SU-DHL-6 (cell line): Measurements from ENCODE around the gene TXNRD1.

Source experiments
- H2AFZ ChIP-seq: fragments of 200-600 bp; sonication (generic); 2 replicates; pipeline ENCODE4 v1.6.1; 2014; ENCODE audit warnings: low read depth, mild to moderate bottlenecking, moderate library complexity, mixed read lengths, antibody characterized with exemption, low read length; ENCODE audit not compliant: severe bottlenecking
- H3F3A ChIP-seq: fragments of 200-600 bp; shearing (Covaris generic); 2 replicates; pipeline ENCODE4 v1.6.0; 2016; ENCODE audit warnings: antibody characterized with exemption, mild to moderate bottlenecking; ENCODE audit not compliant: insufficient read depth
- H3K27ac ChIP-seq: fragments of 200-600 bp; sonication (generic); 2 replicates; pipeline ENCODE4 v1.5.1; 2016; ENCODE audit warnings: low read depth, mild to moderate bottlenecking, low read length, moderate library complexity, mixed read lengths
- H3K27me3 ChIP-seq: fragments of 200-600 bp; sonication (generic), shearing (Covaris generic); 2 replicates; pipeline ENCODE4 v1.6.0; 2014; ENCODE audit warnings: mild to moderate bottlenecking, low read length
- H3K36me3 ChIP-seq: fragments of 200-600 bp; sonication (generic); 2 replicates; pipeline ENCODE4 v1.6.1; 2014; ENCODE audit warnings: mild to moderate bottlenecking, low read length, mixed read lengths
- H3K4me2 ChIP-seq: fragments of 300-600, 200-600 bp; shearing (Covaris generic), sonication (generic); 2 replicates; pipeline ENCODE4 v1.6.0; 2014; ENCODE audit warnings: low read length, low read depth, mild to moderate bottlenecking; ENCODE audit not compliant: poor library complexity, severe bottlenecking
- H3K4me3 ChIP-seq: fragments of 200-600 bp; sonication (generic); 2 replicates; pipeline ENCODE4 v1.5.1; 2014; ENCODE audit warnings: antibody characterized with exemption, low read length, mild to moderate bottlenecking, mixed read lengths; ENCODE audit not compliant: insufficient read depth, poor library complexity, severe bottlenecking
- H3K79me2 ChIP-seq: fragments of 200-600 bp; sonication (generic); 2 replicates; pipeline ENCODE4 v1.6.1; 2014; ENCODE audit warnings: mild to moderate bottlenecking, low read length, moderate library complexity; ENCODE audit not compliant: insufficient read depth
- H3K9ac ChIP-seq: fragments of 200-600 bp; sonication (generic); 2 replicates; pipeline ENCODE4 v1.7.0; 2014; ENCODE audit warnings: mild to moderate bottlenecking, low read length
- H3K9me2 ChIP-seq: fragments of 200-600 bp; sonication (generic); replicated peaks from 2 replicates; pipeline ENCODE4 v1.6.1; 2014; ENCODE audit warnings: low read length; ENCODE audit not compliant: insufficient read depth
- H3K9me3 ChIP-seq: fragments of 200-600 bp; sonication (generic); 2 replicates; pipeline ENCODE4 v1.6.1; 2014; ENCODE audit warnings: low read length, mixed read lengths; ENCODE audit not compliant: insufficient read depth
- H4K20me1 ChIP-seq: fragments of 200-600 bp; sonication (generic); 2 replicates; pipeline ENCODE4 v1.6.1; 2014; ENCODE audit warnings: low read depth, mild to moderate bottlenecking, antibody characterized with exemption, low read length, moderate library complexity, mixed read lengths
- EZH2phosphoT487 ChIP-seq: fragments of 200-600 bp; sonication (generic), shearing (Covaris generic); conservative IDR thresholded peaks from 2 replicates; pipeline ENCODE4 v1.6.1; 2018; ENCODE audit warnings: mild to moderate bottlenecking, antibody characterized with exemption, low read length, moderate library complexity, mixed read lengths
- TF ChIP-seq, protein P1 (sequence below): fragments of 200-600 bp; sonication (generic); IDR thresholded peaks from one replicate; pipeline ENCODE4 v1.5.1; 2017; ENCODE audit warnings: antibody characterized with exemption, mild to moderate bottlenecking, low read length, moderate library complexity; ENCODE audit not compliant: insufficient read depth, poor library complexity, severe bottlenecking

The TXNRD1 gene

GRCh38 chr12:104312202-104312601, 96.6 kb downstream of the TXNRD1 start:
- Histone ChIP-seq H3K4me2 (no peak overlapping the region), H2AFZ (no peak overlapping the region), H3K9me3 (no peaks in the 10 kb centered on the region), H3F3A (no peaks in the 10 kb centered on the region; the same call in 1 of the 2 replicates), H3K27ac (no peak overlapping the region), H3K36me3 (peaks cover 49% of the 10 kb centered on the region; the same call in 1 of the 2 replicates), H3K79me2 (peaks cover 45% of the 10 kb centered on the region), H3K4me3 (no peak overlapping the region), H3K27me3 (no peaks in the 10 kb centered on the region), H3K9ac (no peak overlapping the region), H3K9me2 (no peaks in the 10 kb centered on the region), H4K20me1 (peaks cover 25% of the 10 kb centered on the region)
- TF ChIP-seq, protein P1, sequence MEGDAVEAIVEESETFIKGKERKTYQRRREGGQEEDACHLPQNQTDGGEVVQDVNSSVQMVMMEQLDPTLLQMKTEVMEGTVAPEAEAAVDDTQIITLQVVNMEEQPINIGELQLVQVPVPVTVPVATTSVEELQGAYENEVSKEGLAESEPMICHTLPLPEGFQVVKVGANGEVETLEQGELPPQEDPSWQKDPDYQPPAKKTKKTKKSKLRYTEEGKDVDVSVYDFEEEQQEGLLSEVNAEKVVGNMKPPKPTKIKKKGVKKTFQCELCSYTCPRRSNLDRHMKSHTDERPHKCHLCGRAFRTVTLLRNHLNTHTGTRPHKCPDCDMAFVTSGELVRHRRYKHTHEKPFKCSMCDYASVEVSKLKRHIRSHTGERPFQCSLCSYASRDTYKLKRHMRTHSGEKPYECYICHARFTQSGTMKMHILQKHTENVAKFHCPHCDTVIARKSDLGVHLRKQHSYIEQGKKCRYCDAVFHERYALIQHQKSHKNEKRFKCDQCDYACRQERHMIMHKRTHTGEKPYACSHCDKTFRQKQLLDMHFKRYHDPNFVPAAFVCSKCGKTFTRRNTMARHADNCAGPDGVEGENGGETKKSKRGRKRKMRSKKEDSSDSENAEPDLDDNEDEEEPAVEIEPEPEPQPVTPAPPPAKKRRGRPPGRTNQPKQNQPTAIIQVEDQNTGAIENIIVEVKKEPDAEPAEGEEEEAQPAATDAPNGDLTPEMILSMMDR = no peak
- TF ChIP-seq EZH2phosphoT487 = no peak

DNA sequence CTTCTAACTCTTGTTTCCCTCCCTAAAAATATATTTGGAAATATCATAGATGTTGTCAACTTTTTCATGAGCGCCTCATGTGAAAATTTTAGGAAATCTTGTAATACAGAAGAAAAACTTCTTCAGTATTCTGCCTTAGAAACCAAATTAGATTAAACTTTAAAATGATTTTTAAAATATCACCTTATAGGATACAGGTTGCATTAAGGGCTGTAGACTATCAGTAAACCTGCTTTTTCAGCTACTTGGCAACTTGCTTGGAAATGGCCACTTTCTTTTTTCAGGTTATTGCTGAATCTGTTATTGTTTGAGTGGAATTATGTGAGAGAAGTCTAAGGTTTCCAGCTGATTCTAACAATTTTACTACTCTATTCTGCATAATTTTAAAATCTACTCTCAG, 97.1 kb downstream of the TXNRD1 start:
- no peaks in the 10 kb centered on the region for H3K27me3 ChIP-seq
- H3K36me3 ChIP-seq = peaks cover 49% of the 10 kb centered on the region; the same call in 1 of the 2 replicates
- no peak overlapping the region for H3K4me3 ChIP-seq
- H3K9me2 ChIP-seq = no peaks in the 10 kb centered on the region
- peaks cover 21% of the 10 kb centered on the region for H4K20me1 ChIP-seq
- H3K79me2 ChIP-seq = peaks cover 41% of the 10 kb centered on the region
- H3K27ac ChIP-seq = no peak overlapping the region
- no peak for TF ChIP-seq EZH2phosphoT487
- TF ChIP-seq, protein P1 = no peak
- H3K9ac ChIP-seq = no peak overlapping the region
- H3F3A ChIP-seq = no peaks in the 10 kb centered on the region; the same call in 1 of the 2 replicates
- no peak overlapping the region for H2AFZ ChIP-seq
- no peaks in the 10 kb centered on the region for H3K9me3 ChIP-seq
- H3K4me2 ChIP-seq = no peak overlapping the region

DNA sequence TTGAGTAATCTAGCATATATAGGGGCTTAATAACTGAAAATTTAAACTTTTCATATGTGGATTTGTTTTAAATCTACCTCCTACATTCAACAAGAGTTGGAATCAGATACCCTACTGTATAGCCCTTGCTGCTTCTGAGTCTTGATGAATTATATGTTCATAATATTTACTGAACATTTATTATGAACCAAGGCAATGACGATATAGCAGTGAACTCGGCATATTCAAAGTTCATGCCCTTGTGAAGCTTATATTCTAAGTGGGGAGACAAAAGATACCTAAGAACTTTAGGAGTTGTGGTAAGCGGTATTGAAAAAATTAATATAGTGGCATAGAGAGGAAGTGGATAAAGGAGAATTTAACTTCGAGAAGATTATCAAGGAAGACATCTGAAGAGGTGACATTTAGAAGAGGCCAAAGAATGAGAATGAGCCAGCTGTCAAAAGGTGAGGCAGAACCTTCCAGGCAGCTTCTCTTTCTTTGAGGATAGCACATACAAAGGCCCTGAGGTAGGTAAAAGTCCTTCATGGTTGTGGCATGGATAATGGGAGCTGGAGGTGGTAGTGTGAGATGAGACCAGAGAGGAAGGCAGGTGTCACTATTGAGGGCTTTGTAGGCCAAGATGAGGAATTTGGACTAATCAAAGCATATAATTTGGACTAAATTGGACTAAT, 98.1 kb downstream of the TXNRD1 start:
- Histone ChIP-seq H3K9me3 (no peaks in the 10 kb centered on the region), H3K36me3 (peaks cover 49% of the 10 kb centered on the region; the same call in 1 of the 2 replicates), H3K4me3 (no peak overlapping the region), H3K27ac (no peak overlapping the region), H3K9me2 (no peaks in the 10 kb centered on the region), H3K4me2 (no peak overlapping the region), H2AFZ (no peak overlapping the region), H3K79me2 (peaks cover 31% of the 10 kb centered on the region), H3F3A (no peaks in the 10 kb centered on the region; the same call in 1 of the 2 replicates), H3K27me3 (no peaks in the 10 kb centered on the region), H4K20me1 (peaks cover 16% of the 10 kb centered on the region), H3K9ac (no peak overlapping the region)
- TF ChIP-seq, protein P1 = no peak
- TF ChIP-seq EZH2phosphoT487 = no peak
